IPS-NIHi7 (cell line): ENCODE data around the gene GAPVD1.
A peak's percentile ranks its signal among the peaks of the same experiment; 100 is the strongest.
"Not testable (repeated sequence)": the region's sequence is repeated elsewhere in the genome, so short reads cannot be mapped to it uniquely, and the experiment has no call there.

Experiments used
- DNase-seq: peaks from one replicate; pipeline ENCODE4 v3.0.0; 2012; ENCODE audit warnings: mixed read lengths; ENCODE audit errors: extremely low spot score

The GAPVD1 gene

GRCh38 chr9:125255781-125256391 is 5.7 kb upstream of the GAPVD1 start:
- DNase-seq = peak; percentile 46

DNA sequence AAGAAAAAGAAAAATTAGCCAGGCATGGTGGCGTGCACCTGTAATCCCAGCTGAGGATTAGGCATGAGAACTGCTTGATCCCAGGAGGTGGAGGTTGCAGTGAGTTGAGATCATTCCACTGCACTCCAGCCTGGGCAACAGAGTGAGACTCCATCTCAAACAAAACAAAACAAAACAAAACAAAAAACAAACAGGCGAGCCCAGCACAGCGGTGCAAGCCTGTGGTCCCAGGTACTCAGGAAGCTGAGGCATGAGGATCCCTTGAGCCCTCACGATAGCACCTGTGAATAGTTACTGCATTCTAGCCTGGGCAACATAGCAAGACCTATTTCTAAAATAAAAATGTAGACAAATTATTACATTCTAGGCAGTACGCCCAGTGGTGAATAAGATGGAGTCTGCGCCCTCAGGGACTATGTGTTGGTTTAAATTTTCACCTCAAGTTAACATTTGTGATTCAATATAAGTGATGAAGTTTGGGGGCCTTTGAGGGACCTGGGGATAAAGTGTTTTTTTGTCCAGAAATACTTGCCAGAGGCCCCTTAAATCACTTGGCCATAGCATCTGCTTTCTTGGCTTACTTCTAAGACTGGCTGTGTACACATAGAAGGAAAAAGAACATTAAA is 3.4 kb upstream of the GAPVD1 start:
- no peak for DNase-seq

DNA sequence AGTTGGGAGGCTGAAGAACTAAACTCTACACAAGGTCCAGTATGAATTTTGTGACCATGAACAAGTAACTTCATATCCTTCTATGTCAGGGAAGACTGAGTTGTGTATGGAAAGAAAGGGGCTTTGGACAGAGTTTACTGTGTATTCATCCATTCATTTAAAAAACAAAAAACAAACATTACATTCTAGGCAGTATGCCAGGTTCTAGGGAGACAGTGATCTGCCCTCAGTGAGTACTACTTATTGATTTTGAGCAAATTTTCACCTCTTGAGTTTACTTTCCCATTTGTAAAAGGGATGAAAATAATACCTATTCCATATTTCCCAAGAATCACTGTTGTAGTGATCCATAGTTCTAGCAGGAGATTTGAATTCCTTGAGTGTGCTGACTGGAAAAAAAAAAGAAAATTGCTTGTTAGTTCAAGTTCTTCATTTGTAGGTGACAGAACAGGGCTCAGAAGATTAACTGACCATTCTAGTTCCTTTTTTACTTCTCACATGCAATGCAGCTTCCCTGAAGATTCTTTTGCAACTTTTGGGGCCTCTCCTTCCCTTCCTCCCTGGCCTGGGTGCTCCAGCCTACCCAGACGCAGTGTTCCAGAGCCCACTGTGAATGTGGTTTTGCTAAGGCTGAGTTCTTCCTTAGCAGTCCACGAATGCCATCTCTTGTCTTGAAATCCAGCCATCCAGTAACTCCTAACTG is 2.6 kb upstream of the GAPVD1 start:
- no peak for DNase-seq

DNA sequence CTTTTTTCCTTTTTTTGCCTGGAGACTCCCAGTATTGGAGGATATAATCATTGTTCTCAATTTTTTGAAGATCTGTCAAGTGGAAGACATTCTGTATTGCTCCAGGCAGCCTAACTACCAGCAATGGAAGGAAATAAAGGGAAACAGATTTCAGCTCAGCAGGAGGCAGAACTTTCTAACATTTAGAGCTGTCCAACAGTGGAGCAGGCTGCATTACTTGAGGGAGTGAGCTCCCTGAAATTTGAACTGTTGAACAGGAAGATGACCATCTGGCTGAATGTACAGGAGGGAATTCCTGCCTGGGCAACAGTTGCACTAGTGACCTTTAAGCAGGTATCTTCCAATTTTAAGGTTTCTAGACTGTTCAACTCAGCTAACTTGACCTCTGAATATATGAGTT is 1.1 kb upstream of the GAPVD1 start:
- no peak for DNase-seq

DNA sequence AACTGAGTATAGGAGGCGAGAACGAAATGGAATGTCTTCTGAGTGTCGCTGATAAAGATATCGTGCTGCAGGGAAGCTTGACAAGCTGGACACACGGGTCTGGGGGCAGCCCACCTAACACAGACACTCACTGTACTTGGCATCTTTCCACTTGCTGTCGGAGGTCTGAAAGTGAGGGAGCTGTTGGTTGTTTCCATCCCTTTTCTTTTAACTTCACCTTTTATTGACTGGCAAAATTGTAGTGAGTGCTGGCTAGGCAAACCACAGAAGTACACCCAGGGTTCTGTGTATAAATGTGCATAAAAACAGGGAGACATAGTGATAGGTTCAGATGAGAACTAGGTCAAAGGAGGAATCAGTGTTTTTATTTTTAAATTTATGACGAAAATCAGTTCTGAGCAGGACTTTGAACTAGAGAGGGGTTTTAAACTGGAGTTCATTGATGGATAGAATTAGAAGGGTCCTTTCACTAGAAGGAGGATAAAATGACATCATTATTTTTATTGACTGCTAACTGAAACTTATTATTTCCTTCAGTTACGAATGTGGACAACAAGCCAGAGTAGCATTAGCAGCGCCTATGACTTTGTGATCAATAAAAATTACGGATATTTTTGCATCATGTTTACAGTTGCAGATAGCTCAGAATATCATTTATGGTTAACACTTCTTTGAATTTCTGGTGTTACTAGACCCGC is 817 bp downstream of the GAPVD1 start:
- DNase-seq = no peak

DNA sequence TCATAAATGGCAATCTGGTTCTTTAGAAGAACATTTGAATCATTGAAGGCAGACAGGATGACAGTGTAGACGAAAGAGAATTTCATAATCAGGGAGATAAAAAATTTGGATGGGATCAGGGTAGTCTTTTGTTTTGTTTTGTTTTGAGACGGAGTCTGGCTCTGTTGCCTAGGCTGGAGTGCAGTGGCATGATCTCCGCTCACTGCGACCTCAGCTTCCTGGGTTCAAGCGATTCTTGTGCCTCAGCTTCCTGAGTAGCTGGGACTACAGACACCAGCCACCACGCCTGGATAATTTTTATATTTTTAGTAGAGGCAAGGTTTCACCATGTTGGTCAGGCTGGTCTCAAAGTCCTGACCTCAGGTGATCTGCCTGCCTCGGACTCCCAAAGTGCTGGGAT is 2.4 kb downstream of the GAPVD1 start:
- DNase-seq = not testable (repeated sequence)

GRCh38 chr9:125268394-125269013 is 6.9 kb downstream of the GAPVD1 start:
- DNase-seq = no peak

- no peak for DNase-seq
Observed at GRCh38 chr9:125269014-125269397, 7.4 kb downstream of the GAPVD1 start.

DNA sequence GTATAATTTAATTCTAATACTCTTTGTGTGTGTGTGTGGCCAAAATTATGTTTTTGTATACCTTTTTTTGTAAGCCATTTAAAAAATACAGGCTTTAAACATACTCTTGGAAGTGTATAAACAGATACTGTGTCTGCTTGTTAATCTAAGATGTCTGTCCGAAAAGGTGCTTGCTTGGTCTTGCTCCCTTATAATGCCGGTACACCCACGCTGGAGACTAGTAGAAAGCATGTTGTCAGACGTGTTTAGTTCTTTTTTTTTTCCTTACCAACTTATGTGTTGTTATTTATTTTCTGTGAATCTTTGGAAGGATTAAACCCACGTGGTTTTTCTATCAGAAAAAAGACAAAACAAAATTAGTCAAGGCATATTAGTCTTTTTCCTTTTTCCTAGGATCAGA is 9.5 kb downstream of the GAPVD1 start:
- no peak for DNase-seq

DNA sequence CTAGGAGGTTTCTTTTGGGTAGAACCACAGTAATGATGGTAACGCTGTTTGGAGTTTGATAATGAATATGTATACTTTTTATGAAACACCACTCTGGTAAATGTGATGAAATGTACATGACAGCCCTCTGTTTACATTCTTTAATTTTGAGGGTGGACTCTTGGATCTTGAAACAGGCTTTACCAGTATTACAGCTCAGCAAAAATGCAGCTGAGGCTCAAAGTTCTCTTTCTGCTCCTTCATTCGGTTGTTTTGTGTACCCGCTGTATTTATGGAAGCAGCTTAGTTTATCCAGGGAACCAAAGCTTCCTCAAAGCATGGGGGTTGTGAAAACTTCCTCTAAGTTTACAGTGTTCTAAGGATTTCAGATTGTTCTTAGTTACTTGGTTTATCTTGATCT is 11.1 kb downstream of the GAPVD1 start:
- no peak for DNase-seq

DNA sequence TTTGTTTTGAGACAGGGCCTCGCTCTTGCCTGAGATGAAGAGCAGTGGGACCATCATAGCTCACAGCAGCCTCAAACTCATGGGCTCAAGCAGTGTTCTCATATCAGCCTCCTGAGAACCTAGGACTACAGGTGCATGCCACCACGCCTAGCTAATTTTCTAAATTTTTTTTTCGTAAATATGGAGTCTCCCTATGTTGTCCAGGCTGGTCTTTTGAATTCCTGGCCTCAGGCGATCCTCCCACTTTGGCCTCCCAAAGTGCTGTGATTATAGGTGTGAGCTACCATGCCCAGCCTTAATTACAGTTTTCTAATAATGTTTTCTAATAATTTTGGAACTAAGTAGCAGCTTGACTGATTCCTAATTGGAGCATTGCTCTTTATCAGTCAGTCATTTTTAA is 15.1 kb downstream of the GAPVD1 start:
- DNase-seq = no peak

GRCh38 chr9:125277411-125277810 is 15.8 kb downstream of the GAPVD1 start:
- DNase-seq = no peak

- DNase-seq = no peak
Observed at GRCh38 chr9:125280945-125281344, 19.3 kb downstream of the GAPVD1 start.

DNA sequence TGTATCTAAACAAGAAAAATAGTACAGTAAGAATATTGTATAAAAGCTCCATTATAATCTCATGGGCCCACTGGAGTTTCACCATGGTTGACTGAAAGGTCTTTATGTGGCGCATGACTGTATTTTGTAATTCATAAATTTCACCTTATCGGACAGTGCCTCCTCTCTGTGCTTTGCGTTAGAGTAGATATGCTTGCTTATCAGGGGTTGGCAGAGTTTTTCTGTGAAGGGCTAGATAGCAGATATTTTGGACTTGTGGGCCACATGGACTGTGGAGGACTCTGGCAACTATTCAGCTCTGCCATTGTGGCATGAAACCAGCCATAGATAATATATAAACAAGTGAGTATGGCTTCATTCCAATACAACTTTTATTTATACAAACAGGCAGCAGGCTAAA is 23.2 kb downstream of the GAPVD1 start:
- no peak for DNase-seq

DNA sequence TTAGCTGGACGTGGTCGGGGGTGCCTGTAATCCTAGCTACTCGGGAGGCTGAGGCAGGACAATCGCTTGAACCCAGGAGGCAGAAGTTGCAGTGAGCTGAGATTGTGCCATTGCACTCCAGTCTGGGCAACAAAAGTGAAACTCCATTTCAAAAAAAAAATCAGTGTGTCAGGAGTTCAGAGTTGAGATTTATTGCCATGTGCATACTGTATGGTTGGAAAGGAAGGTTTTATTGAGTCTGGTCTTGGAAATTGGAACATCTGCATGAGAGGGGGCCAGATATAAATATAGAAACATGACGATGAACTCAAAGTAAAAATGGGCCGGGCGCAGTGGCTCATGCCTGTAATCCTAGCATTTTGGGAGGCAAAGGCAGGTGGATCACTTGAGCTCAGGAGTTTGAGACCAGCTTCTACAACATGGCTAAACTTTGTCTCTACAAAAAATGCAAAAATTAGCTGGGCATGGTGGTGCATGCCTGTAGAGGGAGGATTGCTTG is 25.4 kb downstream of the GAPVD1 start:
- DNase-seq = not testable (repeated sequence)

DNA sequence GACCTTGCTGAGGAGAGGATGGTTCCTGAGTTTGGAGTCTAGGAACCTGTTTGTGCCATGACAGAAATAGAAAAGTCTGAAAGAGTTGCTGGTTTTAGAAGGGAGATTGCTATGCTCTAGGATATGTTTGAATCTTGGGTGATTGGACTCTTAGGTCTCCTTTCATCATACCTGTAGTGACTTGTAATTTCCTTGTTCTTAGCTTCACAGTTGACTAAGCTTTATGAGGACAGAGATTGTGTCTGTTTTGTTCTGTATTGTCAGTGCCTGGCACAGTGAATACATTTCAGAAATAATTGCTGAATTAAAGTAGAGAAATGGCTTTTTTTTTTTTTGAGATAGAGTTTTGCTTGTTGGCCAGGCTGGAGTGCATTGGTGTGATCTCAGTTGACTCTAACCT is 31.5 kb downstream of the GAPVD1 start:
- DNase-seq = no peak

DNA sequence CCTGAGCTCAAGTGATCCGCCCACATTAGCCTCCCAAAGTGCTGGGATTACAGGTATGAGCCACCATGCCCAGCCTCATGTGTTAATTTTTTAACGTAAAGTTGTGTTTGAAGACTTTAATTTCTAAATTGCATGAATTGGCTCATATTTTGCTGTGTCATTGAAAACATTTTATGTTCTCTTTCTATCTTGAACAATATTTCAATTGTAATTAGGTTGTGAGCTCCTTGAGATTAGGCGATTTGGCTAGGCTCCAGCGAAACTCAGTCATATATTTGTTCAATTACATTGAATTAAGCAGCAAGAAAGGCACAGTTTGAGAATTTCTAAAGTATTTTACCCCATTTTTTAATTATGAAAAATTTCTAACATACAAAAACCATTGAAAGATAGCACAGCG is 34.0 kb downstream of the GAPVD1 start:
- DNase-seq = no peak

- no peak for DNase-seq
Observed at GRCh38 chr9:125296843-125297372, 35.3 kb downstream of the GAPVD1 start.

GRCh38 chr9:125297917-125298316 is 36.3 kb downstream of the GAPVD1 start:
- no peak for DNase-seq

DNA sequence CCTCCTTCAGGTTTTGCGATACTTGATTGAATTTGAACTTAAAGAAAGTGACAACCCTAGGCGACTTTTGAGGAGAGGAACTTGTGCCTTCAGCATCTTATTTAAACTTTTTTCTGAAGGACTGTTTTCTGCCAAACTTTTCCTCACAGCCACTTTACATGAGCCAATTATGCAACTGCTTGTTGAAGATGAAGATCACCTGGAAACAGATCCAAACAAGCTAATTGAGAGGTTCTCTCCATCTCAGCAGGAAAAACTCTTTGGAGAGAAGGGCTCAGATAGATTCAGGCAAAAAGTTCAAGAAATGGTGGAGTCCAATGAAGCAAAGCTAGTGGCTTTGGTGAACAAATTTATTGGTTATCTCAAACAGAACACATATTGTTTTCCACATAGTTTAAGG is 40.6 kb downstream of the GAPVD1 start:
- DNase-seq = no peak

GRCh38 chr9:125304273-125304672 is 42.6 kb downstream of the GAPVD1 start:
- DNase-seq = no peak

DNA sequence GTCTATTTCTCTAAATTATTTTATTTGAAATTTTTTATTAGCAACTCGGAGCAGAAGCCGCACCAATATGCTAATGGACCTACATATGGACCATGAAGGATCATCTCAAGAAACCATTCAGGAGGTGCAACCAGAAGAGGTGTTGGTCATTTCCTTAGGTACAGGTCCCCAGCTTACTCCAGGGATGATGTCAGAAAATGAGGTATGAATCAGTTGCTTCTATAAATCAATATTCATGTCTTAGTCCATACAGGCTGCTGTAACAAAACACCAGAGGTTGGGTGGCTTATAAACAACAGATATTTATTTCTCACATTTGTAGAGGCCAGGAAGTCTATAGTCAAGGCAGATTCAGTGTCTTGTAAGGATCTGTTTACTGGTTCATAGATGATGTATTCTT is 50.8 kb downstream of the GAPVD1 start:
- DNase-seq = no peak
